ENCODE data around the gene SPSB3.

Gene SPSB3

DNA sequence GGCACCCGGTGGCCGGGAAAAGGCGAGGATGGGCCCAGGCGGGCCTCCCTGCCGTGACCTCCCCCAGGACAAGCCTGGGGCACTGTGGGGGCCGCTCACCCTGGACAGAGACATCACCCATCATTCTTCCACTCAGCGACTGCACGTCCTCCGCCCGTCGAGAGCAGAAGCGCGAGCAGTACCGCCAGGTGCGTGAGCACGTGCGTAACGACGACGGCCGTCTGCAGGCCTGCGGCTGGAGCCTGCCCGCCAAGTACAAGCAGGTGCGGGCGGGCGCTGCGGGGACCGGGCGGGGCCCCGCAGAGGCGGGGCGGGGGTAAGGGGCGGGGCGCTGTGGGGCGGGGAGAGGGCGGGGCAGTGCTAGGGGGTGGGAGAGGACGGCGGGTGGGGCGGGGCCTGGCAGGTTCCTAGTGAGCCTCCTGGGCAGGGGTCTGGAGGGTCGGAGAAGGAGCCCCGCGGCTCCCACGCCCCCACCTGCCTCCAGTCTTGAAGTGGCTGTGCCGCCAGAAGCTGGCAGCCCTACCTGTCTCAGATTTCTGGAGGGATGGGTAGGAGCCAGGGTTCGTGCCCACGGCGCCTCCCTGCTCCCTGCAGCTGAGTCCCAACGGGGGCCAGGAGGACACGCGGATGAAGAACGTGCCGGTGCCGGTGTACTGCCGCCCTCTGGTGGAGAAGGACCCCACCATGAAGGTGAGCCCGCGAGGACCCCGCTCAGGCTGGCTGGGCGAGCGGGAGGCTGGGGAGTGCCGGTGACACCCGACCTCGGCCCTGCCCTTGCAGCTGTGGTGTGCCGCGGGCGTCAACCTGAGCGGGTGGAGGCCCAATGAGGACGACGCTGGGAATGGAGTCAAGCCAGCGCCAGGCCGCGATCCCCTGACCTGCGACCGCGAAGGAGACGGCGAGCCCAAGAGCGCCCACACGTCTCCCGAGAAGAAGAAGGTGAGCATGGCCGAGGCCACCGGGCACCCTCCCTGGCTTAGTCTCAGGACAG, 18.6 kb downstream of the SPSB3 start:
- DNase-seq (ENCODE audit: low spot score), result no peak

DNA sequence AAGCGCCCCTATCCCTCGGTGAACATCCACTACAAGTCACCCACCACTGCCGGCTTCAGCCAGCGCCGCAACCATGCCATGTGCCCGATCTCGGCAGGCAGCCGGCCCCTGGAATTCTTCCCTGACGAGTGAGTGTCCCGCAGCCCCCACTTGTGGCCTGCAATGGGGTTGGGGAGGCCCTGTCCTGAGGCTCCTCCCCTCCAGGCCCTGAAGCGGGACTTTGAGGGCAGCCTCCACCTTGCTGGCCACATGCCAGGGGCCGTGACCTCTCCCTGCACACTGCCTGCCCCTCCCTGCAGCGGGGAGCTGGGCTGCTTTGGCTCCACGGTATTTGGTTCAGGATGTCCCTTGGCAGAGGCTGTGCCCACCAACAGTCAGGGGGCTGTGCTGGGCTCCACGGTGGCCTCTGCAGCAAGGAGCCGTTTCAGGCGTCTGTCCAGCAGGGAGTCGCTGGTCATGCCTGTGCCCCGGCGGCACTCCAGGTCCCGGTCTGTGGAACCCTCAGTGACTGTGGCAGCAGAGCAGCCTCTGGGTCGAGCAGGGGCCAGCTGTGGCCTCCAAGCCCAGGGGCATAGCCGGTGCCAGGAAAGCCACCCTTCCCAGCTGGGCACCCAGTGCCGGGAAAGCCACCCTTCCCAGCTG, 19.4 kb downstream of the SPSB3 start:
- DNase-seq (ENCODE audit: low spot score), result no peak

- DNase-seq (ENCODE audit: low spot score), result no peak
These were observed 20.0 kb downstream of the SPSB3 start for GRCh38 chr16:1762196-1762878.

- no peak for DNase-seq (ENCODE audit: low spot score)
These were observed 20.6 kb downstream of the SPSB3 start for GRCh38 chr16:1761751-1762150.

GRCh38 chr16:1760911-1761310, 21.5 kb downstream of the SPSB3 start:
- DNase-seq (ENCODE audit: low spot score), result no peak

DNA sequence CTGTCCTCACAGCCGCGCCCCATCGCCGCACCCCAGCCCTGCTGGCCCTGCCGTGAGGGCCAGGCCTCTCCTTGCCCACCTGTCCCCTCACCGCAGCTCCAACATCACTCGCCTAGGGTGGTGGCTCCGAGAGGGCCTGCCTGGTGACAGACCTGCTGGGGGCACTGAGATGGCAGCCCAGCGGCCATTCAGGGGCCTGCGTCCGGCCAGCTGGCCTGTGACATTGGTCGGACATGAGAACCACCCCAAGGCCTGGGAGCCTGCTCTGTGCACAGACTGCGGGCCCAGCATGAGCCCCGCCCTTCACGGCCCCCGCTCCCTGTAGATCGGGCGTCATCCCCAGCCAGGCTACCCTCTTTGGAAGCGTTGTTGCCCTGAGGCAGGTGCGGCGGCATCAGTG, 22.9 kb downstream of the SPSB3 start:
- no peak for DNase-seq (ENCODE audit: low spot score)

- no peak for DNase-seq (ENCODE audit: low spot score)
These were observed 23.4 kb downstream of the SPSB3 start for GRCh38 chr16:1758923-1759322.

DNA sequence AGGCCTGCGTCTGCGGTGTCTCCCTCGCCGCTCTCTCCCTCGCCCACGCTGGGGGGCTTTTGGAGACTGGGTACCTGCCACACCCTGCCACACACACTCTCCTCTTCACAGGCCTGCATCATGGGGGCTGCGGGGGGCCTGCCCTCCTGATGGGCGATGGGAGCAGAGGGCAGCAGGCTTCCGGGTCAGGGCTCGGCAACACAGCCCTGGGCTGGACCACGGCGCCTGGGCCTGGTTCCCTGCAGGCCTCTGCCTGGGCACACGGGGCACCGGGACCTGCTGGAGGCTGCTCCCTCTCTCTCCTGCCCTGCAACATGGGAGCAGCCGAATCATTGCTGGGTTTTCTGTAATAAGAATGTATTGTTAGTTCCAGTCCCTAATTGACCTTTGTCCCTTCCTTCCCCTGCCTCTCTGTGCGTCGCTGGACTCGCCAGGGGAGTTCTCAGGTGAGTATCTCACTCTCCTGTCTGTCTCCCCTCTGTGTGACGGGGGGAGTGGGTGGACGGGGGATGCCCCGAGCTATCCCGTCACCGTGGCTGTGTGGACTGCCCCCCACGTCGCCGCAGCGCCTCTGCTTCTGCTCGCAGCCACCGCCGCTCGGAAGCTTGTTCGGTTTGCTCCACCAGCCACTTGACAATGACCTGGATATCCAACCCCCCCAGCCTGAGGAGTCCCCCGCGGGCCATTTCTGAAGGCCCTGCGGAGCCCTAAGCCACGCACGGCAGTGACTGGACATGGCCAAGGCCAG, 24.5 kb downstream of the SPSB3 start:
- no peak for DNase-seq (ENCODE audit: low spot score)

DNA sequence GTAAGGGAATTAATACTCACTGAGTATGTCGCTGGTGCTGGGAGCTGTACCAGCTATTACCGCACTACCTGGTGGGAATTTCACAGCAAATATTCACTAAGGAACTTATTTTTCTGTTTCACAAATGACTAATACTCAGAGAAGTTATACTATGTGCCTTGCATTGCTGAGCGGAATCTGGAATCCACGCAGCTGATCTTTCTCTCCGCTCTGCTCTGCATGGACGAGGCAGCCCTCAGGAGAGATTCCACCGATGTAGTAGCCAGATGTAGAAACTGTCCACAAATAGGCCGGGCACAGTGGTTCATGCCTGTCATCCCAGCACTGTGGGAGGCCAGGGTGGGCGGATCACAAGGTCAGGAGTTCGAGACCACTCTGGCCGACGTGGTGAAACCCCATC, 28.2 kb downstream of the SPSB3 start:
- DNase-seq (ENCODE audit: low spot score), result no peak

- no peak for DNase-seq (ENCODE audit: low spot score)
These were observed 29.5 kb downstream of the SPSB3 start for GRCh38 chr16:1752853-1753252.

GRCh38 chr16:1751946-1752345, 30.4 kb downstream of the SPSB3 start:
- DNase-seq (ENCODE audit: low spot score), result no peak

GRCh38 chr16:1749152-1750117, 32.9 kb downstream of the SPSB3 start:
- DNase-seq (ENCODE audit: low spot score), result no peak

DNA sequence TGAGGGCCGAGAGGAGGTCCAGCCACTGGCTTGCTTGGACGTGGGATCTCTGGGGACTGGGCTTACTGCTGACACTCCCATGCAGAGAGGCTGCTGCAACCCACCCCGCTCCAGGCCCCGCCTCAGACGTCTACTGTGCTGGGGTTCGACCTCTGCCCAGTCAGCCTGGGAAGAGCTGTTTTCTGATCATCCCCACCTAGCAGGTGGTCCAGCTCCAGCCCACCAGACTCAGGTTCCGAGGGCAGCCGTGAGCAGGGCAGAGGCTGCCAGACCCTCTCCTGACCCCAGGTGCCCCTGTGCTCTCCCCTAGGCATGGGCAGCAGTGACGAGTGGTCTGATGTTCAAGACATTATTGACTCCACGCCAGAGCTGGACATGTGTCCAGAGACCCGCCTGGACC, 34.4 kb downstream of the SPSB3 start:
- no peak for DNase-seq (ENCODE audit: low spot score)

DNA sequence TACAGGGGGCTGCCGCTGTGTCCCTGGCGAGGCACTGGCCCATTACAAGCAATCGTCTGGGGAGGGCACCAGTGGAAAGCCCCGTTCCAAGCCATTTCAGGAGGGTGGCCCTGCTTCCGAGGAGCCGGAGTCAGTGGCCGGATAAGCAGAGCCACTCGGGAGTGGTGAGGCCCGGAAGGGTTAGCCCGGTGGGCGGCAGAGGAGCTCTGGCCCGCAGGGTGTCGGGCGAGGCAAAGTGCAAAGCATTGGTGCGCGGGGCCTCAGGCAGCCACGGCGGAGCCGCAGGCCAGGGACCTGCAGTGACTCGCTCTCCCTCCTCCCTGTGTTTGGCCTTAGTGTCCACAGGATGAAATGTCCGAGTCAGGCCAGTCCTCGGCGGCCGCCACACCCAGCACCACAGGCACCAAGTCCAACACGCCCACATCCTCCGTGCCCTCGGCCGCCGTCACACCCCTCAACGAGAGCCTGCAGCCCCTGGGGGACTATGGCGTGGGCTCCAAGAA, 35.6 kb downstream of the SPSB3 start:
- DNase-seq (ENCODE audit: low spot score), result no peak

DNA sequence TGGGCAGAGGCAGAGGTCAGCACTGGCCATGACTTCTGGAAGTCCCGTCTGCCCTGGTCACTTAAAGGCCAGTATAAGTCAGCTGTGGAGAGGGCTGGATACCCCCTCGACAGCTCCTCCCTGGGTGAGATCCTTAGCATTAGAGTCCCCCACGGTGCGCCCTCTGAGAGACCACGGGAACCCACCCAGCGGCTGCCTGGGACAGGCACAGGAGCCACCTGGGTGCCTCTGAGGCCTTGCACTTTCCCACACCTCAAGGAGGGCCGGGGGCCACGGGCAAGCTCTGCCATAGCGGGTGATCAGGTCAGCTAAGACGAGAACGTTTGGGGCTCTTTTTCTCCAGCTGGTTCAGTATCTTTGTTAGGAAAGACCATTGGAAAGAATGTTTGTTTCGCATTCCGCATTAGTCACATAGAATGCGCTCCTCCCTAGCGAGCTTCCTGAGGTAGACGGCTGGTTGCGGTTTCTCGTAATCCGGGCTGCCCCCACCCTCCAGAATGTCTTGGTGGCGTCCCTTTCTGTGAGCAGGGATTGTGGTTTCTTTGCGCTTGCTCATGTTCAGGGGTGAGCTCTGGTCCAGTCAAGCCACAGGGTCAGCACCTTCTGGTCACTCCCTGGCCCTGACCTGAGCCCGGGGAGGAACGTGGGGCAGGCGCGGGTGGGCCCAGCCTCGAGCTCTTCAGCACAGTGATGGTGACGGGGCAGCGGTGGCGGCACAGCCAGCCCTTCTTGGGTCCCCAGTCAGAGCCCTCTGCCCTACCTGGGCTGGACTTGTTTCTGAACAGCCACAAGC, 36.3 kb downstream of the SPSB3 start:
- DNase-seq (ENCODE audit: low spot score), result no peak

GRCh38 chr16:1745181-1745899, 37.0 kb downstream of the SPSB3 start:
- peak; percentile 84 for DNase-seq (ENCODE audit: low spot score)

DNA sequence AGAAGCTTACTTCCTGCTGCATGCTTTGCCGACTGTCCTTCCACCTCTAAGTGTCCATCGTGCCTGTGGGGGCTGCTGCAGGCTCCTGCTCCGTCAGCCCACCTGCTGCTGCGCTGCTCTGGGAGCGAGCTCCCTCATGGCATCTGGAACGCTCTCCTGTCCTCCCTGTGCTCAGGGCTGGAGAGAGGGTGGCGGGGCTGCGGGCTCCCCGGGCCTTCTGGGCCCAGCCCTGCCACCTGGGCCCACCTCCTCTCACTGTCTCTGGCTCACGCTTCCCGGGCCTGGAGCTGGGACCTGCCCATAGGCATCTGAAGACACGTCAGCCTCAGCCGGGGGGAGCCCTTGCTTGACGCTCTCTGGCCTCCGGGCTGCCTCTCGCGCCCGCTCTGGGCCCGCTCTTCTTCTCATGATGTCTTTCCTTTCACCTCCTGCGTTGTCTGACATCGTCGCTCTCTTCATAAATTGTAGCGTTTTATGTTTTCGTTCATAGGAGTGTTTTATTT, 38.0 kb downstream of the SPSB3 start:
- DNase-seq (ENCODE audit: low spot score), result no peak

DNA sequence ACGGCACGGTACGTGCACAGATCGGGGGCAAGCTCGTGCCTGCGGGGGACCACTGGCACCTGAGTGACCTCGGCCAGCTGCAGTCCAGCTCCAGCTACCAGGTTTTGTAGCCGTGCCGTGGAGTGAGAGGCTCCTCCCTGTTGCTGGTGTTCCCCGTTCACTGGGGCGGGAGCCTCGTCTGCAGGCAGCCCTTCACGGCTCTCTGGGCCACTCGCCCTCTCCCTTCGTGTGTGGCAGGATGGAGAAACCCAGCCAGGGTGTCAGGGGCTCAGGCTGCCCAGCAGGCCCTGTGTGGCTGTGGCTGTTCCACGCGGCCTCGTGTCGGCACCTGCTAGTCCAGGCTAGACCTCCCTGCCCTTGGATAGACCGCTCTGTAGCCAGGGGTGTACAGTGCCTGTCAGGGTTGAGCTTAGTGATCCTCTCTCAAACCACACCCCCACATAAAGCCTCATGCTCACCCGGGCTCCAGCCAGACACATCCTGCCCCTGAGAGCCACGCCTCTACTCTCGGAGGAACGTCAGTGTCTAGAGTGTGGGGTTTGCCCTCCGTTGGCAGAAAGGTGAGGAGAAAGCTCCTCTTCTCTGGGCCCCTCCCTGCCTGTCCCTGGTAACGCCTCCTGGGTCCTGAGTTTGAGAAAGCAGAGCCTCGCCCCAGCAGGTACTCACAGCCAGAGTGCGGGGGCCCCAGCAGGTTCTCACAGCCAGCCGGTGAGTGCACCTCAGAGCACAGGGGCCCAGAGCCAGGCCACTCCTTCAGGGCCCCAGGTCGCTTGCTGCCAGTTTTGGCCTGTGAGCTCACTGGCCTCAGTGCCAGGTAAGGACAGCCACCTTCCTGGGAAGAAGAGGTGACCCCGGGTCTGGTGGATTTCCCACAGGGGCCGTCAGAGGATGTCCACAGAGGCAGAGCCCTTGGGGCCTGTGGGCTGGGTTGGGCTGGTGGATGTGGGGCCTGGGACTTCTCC, 38.7 kb downstream of the SPSB3 start:
- DNase-seq (ENCODE audit: low spot score), result no peak

Data from hepatic stellate cell (primary cell).